OCI-LY3 (cell line): ENCODE results near the gene SERTM1.

Source experiments
- H2AFZ ChIP-seq: fragments of 200-600, 300-600 bp; shearing (Covaris generic); 2 replicates; pipeline ENCODE4 v1.6.0; 2014; ENCODE audit warnings: antibody characterized with exemption, low read depth, low read length
- H3K27ac ChIP-seq: fragments of 200-600, 300-600 bp; sonication (generic); 2 replicates; pipeline ENCODE4 v1.5.1; 2014; ENCODE audit warnings: mild to moderate bottlenecking, low read length, moderate library complexity, mixed read lengths
- H3K27me3 ChIP-seq: fragments of 200-600, 300-600 bp; sonication (generic); 2 replicates; pipeline ENCODE4 v1.6.1; 2014; ENCODE audit warnings: low read depth, low read length, mixed read lengths
- H3K36me3 ChIP-seq: fragments of 200-600, 300-600 bp; sonication (generic); replicated peaks from 2 replicates; pipeline ENCODE3; 2014; ENCODE audit warnings: low read depth, low read length, mixed read lengths
- H3K4me1 ChIP-seq: fragments of 300-600, 200-600 bp; sonication (generic); 2 replicates; pipeline ENCODE4 v1.6.1; 2014; ENCODE audit warnings: low read length, mixed read lengths
- H3K4me2 ChIP-seq: fragments of 200-600, 300-600 bp; sonication (generic); 2 replicates; pipeline ENCODE4 v1.6.1; 2014; ENCODE audit warnings: low read length, mixed read lengths
- H3K4me3 ChIP-seq: fragments of 300-600, 200-600 bp; sonication (generic); 2 replicates; pipeline ENCODE4 v1.5.1; 2014; ENCODE audit warnings: antibody characterized with exemption, mild to moderate bottlenecking, low read length, moderate library complexity
- H3K79me2 ChIP-seq: fragments of 300-600, 200-600 bp; shearing (Covaris generic); 2 replicates; pipeline ENCODE4 v1.6.1; 2014; ENCODE audit warnings: mild to moderate bottlenecking, low read length, mixed read lengths
- H3K9ac ChIP-seq: fragments of 300-600, 200-600 bp; shearing (Covaris generic); 2 replicates; pipeline ENCODE4 v1.6.0; 2014; ENCODE audit warnings: mild to moderate bottlenecking, low read length, moderate library complexity
- H3K9me3 ChIP-seq: fragments of 200-600, 300-600 bp; shearing (Covaris generic); 2 replicates; pipeline ENCODE4 v1.6.1; 2014; ENCODE audit warnings: low read length, mixed read lengths; ENCODE audit not compliant: insufficient read depth
- H4K20me1 ChIP-seq: fragments of 200-600, 300-600 bp; sonication (generic); 2 replicates; pipeline ENCODE4 v1.6.1; 2016; ENCODE audit warnings: low read length, mixed read lengths; ENCODE audit not compliant: insufficient read depth
- EZH2phosphoT487 ChIP-seq: fragments of 200-600 bp; shearing (Covaris generic); IDR thresholded peaks from 2 replicates; pipeline ENCODE4 v1.6.1; 2018; ENCODE audit warnings: antibody characterized with exemption, mixed run types, low read depth
- TF ChIP-seq, protein P1 (sequence below): fragments of 200-600, 300-600 bp; sonication (generic); IDR thresholded peaks from 2 replicates; pipeline ENCODE4 v1.5.1; 2014; ENCODE audit warnings: antibody characterized with exemption, low read length, low read depth

The SERTM1 gene

DNA sequence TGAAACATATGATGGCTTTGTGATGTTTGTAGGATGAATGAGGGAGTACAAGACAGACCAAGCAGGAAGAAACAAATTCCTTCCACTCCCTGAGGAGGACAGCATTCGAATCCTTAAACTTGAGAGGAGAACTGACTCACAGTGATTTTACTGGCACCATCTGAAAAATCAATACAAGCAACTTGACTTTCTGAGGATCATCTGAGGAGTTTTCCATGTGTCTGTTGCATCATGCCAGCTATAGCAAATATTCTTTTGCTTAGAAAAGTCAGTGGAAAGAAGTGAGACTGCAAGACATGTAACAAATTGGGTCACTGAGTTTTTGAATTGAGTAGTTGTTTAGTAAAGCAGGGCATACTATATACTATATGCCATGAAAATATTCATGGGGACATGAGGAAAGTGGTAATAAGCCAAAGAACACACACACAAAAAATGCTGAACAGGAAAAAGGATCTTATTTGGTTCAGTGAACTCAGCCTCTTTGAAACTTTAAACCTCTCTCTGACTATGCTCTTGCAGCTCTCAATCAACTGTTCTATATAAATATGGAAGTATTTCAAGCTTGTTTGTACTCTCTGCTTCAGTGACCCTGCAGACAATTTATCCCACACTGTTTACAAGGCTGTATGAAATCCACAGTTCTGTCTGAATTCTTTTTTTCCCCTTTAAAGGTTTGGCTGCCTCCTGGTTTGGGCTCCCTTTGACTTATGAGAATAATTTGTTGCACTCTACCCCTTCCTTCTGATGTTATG lies 35.5 kb downstream of the SERTM1 start:
- Histone ChIP-seq H3K36me3 (no peaks in the 10 kb centered on the region), H2AFZ (no peak overlapping the region), H3K9me3 (no peaks in the 10 kb centered on the region), H3K79me2 (no peaks in the 10 kb centered on the region), H3K4me1 (no peaks in the 10 kb centered on the region), H4K20me1 (no peaks in the 10 kb centered on the region), H3K4me2 (no peak overlapping the region), H3K27ac (no peak overlapping the region), H3K27me3 (no peaks in the 10 kb centered on the region), H3K4me3 (no peak overlapping the region), H3K9ac (no peak overlapping the region)
- TF ChIP-seq, protein P1, sequence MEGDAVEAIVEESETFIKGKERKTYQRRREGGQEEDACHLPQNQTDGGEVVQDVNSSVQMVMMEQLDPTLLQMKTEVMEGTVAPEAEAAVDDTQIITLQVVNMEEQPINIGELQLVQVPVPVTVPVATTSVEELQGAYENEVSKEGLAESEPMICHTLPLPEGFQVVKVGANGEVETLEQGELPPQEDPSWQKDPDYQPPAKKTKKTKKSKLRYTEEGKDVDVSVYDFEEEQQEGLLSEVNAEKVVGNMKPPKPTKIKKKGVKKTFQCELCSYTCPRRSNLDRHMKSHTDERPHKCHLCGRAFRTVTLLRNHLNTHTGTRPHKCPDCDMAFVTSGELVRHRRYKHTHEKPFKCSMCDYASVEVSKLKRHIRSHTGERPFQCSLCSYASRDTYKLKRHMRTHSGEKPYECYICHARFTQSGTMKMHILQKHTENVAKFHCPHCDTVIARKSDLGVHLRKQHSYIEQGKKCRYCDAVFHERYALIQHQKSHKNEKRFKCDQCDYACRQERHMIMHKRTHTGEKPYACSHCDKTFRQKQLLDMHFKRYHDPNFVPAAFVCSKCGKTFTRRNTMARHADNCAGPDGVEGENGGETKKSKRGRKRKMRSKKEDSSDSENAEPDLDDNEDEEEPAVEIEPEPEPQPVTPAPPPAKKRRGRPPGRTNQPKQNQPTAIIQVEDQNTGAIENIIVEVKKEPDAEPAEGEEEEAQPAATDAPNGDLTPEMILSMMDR: no peak
- TF ChIP-seq EZH2phosphoT487: no peak

GRCh38 chr13:36710396-36710795 lies 36.6 kb downstream of the SERTM1 start:
- no peak overlapping the region for H3K27ac ChIP-seq
- no peaks in the 10 kb centered on the region for H3K4me1 ChIP-seq
- TF ChIP-seq, protein P1: no peak
- H2AFZ ChIP-seq: no peak overlapping the region
- H3K79me2 ChIP-seq: no peaks in the 10 kb centered on the region
- H3K36me3 ChIP-seq: no peaks in the 10 kb centered on the region
- no peak overlapping the region for H3K9ac ChIP-seq
- no peak overlapping the region for H3K4me3 ChIP-seq
- no peaks in the 10 kb centered on the region for H4K20me1 ChIP-seq
- no peak overlapping the region for H3K4me2 ChIP-seq
- no peaks in the 10 kb centered on the region for H3K9me3 ChIP-seq
- H3K27me3 ChIP-seq: no peaks in the 10 kb centered on the region

DNA sequence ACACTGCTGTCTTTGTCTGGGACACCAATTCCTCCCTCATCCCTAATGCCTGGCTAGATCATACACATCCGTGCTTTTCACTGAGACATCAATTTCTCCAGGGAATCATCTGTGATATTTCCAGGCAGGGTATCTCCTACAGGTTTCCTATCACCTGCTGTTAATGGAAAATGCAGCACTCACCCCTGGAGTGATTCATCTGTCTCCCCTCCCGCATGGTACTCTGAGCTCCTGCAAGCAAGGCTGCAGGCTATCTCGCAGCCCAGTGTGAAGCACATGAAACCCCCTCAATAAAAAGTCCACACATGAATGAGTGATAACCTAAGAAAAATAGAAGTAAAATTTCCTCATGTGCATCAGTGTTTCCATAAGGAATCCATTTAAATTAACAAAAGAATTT lies 38.5 kb downstream of the SERTM1 start:
- H3K9me3 ChIP-seq: no peaks in the 10 kb centered on the region
- no peak overlapping the region for H3K9ac ChIP-seq
- H3K4me1 ChIP-seq: no peaks in the 10 kb centered on the region
- no peaks in the 10 kb centered on the region for H3K27me3 ChIP-seq
- no peak overlapping the region for H3K4me2 ChIP-seq
- no peaks in the 10 kb centered on the region for H3K79me2 ChIP-seq
- H3K27ac ChIP-seq: no peak overlapping the region
- H2AFZ ChIP-seq: no peak overlapping the region
- no peaks in the 10 kb centered on the region for H4K20me1 ChIP-seq
- no peaks in the 10 kb centered on the region for H3K36me3 ChIP-seq
- TF ChIP-seq, protein P1: no peak
- no peak for TF ChIP-seq EZH2phosphoT487
- no peak overlapping the region for H3K4me3 ChIP-seq

DNA sequence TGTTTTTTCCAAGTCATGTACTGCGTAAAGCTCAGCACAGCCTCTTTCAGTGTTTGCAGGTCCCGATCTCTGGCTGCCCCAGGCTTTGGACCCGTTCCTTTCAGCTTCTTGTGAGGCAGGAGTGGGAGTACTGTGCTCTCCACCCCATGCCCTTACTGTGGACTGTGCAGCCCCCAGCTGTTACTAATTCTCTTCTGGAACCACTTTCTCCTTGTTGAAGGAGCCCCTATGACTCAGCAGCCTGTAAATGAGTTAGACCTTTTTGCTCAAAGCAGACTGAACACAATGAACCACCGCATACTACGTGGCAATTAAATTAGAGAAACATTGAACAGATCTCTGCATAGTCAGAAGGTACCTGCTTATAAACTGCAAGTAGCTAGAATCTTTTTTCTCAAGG lies 39.0 kb downstream of the SERTM1 start:
- Histone ChIP-seq H2AFZ (no peak overlapping the region), H3K9ac (no peak overlapping the region), H3K79me2 (no peaks in the 10 kb centered on the region), H3K36me3 (no peaks in the 10 kb centered on the region), H3K27me3 (peaks cover 1% of the 10 kb centered on the region), H3K4me2 (no peak overlapping the region), H3K4me1 (no peaks in the 10 kb centered on the region), H3K9me3 (no peaks in the 10 kb centered on the region), H3K27ac (no peak overlapping the region), H4K20me1 (no peaks in the 10 kb centered on the region), H3K4me3 (no peak overlapping the region)
- TF ChIP-seq, protein P1: no peak
- TF ChIP-seq EZH2phosphoT487: no peak
